HCT116 (cell line): ENCODE data around the gene DAPK3. TPM values are rescaled to one million over a fixed set of nuclear protein-coding genes. Genes with fewer than 3 reads are reported as not detected.
A peak's percentile ranks its signal among the peaks of the same experiment; 100 is the strongest.

Source experiments
- ATAC-seq: fragments of 200-7000 bp; cut with Tn5 transposase; 2 replicates; pipeline ENCODE4 v1.9.1; 2020; ENCODE audit warnings: mild to moderate bottlenecking, moderate library complexity
- BruUV-seq: library from RNA; stranded (reverse); fragments of 400-500 nt; replicated peaks from 2 replicates; lab custom pipeline; 2021; lab: Mats Ljungman, UMichigan
- CTCF ChIA-PET: fragments of 300-600 bp; sonication (Branson Sonifier 250); formaldehyde crosslinking; loops from one replicate; lab custom pipeline; 2021; ENCODE audit warnings: antibody characterized with exemption; lab: Charles Lee
- POLR2A ChIA-PET: fragments of 300-600, 350-600 bp; sonication (Branson Sonifier 250); formaldehyde crosslinking; loops from one replicate; lab custom pipeline; 2021; ENCODE audit warnings: antibody characterized with exemption; lab: Charles Lee
- RAD21 ChIA-PET, 2 experiments: fragments of 300-600 bp; sonication (Branson Sonifier 250); formaldehyde crosslinking; loops; one replicate each; lab custom pipeline; 2023; ENCODE audit warnings: low total read pairs in 2 of 2; ENCODE audit not compliant: uncharacterized antibody in 2 of 2, unreplicated experiment in 2 of 2, low non-redundant PET in 1 of 2; lab: Charles Lee
- DNase-seq: peaks from one replicate; pipeline ENCODE4 v3.0.0-alpha.2; 2010; ENCODE audit warnings: low read depth, low spot score
- H2AFZ ChIP-seq: fragments of 200-600 bp; shearing (Covaris generic), sonication (generic); 2 replicates; pipeline ENCODE4 v1.6.1; 2017; ENCODE audit warnings: low read depth, mixed run types, mixed read lengths, antibody characterized with exemption, low read length; ENCODE audit not compliant: poor library complexity, severe bottlenecking
- H3K27ac ChIP-seq: 2 replicates; pipeline ENCODE4 v1.5.1; 2012; ENCODE audit warnings: low read depth, low read length
- H3K27me3 ChIP-seq: fragments of 200-600 bp; sonication (generic); 2 replicates; pipeline ENCODE4 v1.6.1; 2016; ENCODE audit warnings: mixed run types, low read length, mixed read lengths; ENCODE audit not compliant: insufficient read depth
- H3K36me3 ChIP-seq, 2 experiments: fragments of 200-500 bp in 1 of 2; fragments of 200-600 bp in 1 of 2; sonication (Bioruptor generic) in 1 of 2; sonication (generic) in 1 of 2; 2 replicates each; pipeline versions ENCODE4 v1.5.1 to v1.6.1; 2014 to 2016; ENCODE audit warnings: low read length in 2 of 2, inconsistent platforms in 1 of 2, mixed read lengths in 1 of 2, mixed run types in 1 of 2; ENCODE audit not compliant: insufficient read depth in 2 of 2, control insufficient read depth in 1 of 2
- H3K4me1 ChIP-seq, 2 experiments: fragments of 200-600 bp in 1 of 2; sonication (generic) in 1 of 2; 2 replicates each; pipeline versions ENCODE4 v1.5.1 to v1.6.1; 2012 to 2017; ENCODE audit warnings: low read length in 2 of 2, inconsistent platforms in 1 of 2, mild to moderate bottlenecking in 1 of 2, mixed read lengths in 1 of 2, mixed run types in 1 of 2, moderate library complexity in 1 of 2; ENCODE audit not compliant: insufficient read depth in 2 of 2, control insufficient read depth in 1 of 2
- H3K4me2 ChIP-seq: fragments of 200-600 bp; sonication (generic); 2 replicates; pipeline ENCODE4 v1.6.1; 2017; ENCODE audit warnings: mixed run types, low read length, mixed read lengths
- H3K4me3 ChIP-seq, 2 experiments: fragments of 200-600 bp in 1 of 2; sonication (generic) in 1 of 2; replicated peaks in 1 of 2; 2 replicates each; pipeline ENCODE4 v1.5.1; 2011 to 2016; ENCODE audit warnings: low read length in 2 of 2, control low read depth in 1 of 2, low read depth in 1 of 2, mild to moderate bottlenecking in 1 of 2, mixed read lengths in 1 of 2, mixed run types in 1 of 2
- H3K79me2 ChIP-seq: fragments of 200-600 bp; sonication (generic); 2 replicates; pipeline ENCODE4 v1.6.1; 2017; ENCODE audit warnings: mild to moderate bottlenecking, mixed run types, low read length, moderate library complexity, mixed read lengths; ENCODE audit not compliant: insufficient read depth
- H3K9ac ChIP-seq: fragments of 200-600 bp; sonication (generic); 2 replicates; pipeline ENCODE4 v1.6.1; 2016; ENCODE audit warnings: low read length, mixed read lengths
- H3K9me2 ChIP-seq: fragments of 200-600 bp; sonication (generic), shearing (Covaris generic); 2 replicates; pipeline ENCODE4 v1.6.1; 2017; ENCODE audit warnings: mixed run types, mild to moderate bottlenecking, moderate library complexity; ENCODE audit not compliant: insufficient read depth
- H3K9me3 ChIP-seq, 2 experiments: fragments of 200-500 bp in 1 of 2; fragments of 200-600 bp in 1 of 2; sonication (Bioruptor generic) in 1 of 2; sonication (generic) in 1 of 2; 2 replicates each; pipeline ENCODE4 v1.6.1; 2014 to 2017; ENCODE audit warnings: low read length in 2 of 2, mixed read lengths in 2 of 2, inconsistent platforms in 1 of 2, low read depth in 1 of 2, mild to moderate bottlenecking in 1 of 2, mixed run types in 1 of 2, moderate library complexity in 1 of 2; ENCODE audit not compliant: control insufficient read depth in 1 of 2, insufficient read depth in 1 of 2
- H4K20me1 ChIP-seq: fragments of 200-600 bp; sonication (generic), shearing (Covaris generic); 2 replicates; pipeline ENCODE4 v1.6.1; 2017; ENCODE audit warnings: mixed run types, mild to moderate bottlenecking, moderate library complexity; ENCODE audit not compliant: insufficient read depth
- CBX3 ChIP-seq: IDR thresholded peaks from 2 replicates; pipeline ENCODE4 v1.6.1; 2012; ENCODE audit warnings: low read depth
- CEBPB ChIP-seq: IDR thresholded peaks from 2 replicates; pipeline ENCODE4 v1.6.1; 2012; ENCODE audit warnings: low read depth
- EGR1 ChIP-seq: IDR thresholded peaks from 2 replicates; pipeline ENCODE4 v1.6.1; 2012; ENCODE audit warnings: low read depth
- ELF1 ChIP-seq: IDR thresholded peaks from 2 replicates; pipeline ENCODE4 v1.6.1; 2012; ENCODE audit warnings: low read depth, borderline replicate concordance
- EZH2phosphoT487 ChIP-seq: fragments of 200-600 bp; IDR thresholded peaks from 2 replicates; pipeline ENCODE4 v1.6.1; 2018; ENCODE audit warnings: antibody characterized with exemption, borderline replicate concordance
- FOSL1 ChIP-seq: IDR thresholded peaks from 2 replicates; pipeline ENCODE4 v1.6.1; 2012; ENCODE audit warnings: low read depth
- JUND ChIP-seq: IDR thresholded peaks from 2 replicates; pipeline ENCODE4 v1.6.1; 2012
- POLR2AphosphoS5 ChIP-seq: IDR thresholded peaks from 2 replicates; pipeline ENCODE4 v1.6.1; 2011; ENCODE audit warnings: mild to moderate bottlenecking, low read depth, low read length, moderate library complexity
- RAD21 ChIP-seq: IDR thresholded peaks from 2 replicates; pipeline ENCODE4 v1.6.1; 2012; ENCODE audit warnings: low read depth, mild to moderate bottlenecking
- SIN3A ChIP-seq: IDR thresholded peaks from 2 replicates; pipeline ENCODE4 v1.6.1; 2012; ENCODE audit warnings: low read depth
- SP1 ChIP-seq: IDR thresholded peaks from 2 replicates; pipeline ENCODE4 v1.6.1; 2012; ENCODE audit warnings: low read depth
- SRF ChIP-seq: IDR thresholded peaks from 2 replicates; pipeline ENCODE4 v1.6.1; 2012; ENCODE audit warnings: low read depth
- TCF7L2 ChIP-seq: IDR thresholded peaks from 2 replicates; pipeline ENCODE4 v1.7.0; 2011; ENCODE audit warnings: borderline replicate concordance, inconsistent platforms; ENCODE audit not compliant: insufficient read depth, insufficient read length; ENCODE audit errors: extremely low read depth
- YY1 ChIP-seq: IDR thresholded peaks from 2 replicates; pipeline ENCODE4 v1.6.1; 2011; ENCODE audit warnings: low read length, low read depth, moderate library complexity, mild to moderate bottlenecking; ENCODE audit not compliant: insufficient replicate concordance; ENCODE audit errors: extremely low read depth
- ZBTB33 ChIP-seq: IDR thresholded peaks from 2 replicates; pipeline ENCODE4 v1.6.1; 2011; ENCODE audit warnings: mild to moderate bottlenecking, low read length, moderate library complexity; ENCODE audit not compliant: insufficient replicate concordance; ENCODE audit errors: extremely low read depth
- ZFX ChIP-seq: fragments of 450-650 bp; IDR thresholded peaks from 2 replicates; pipeline ENCODE4 v1.6.1; 2017
- ZNF274 ChIP-seq: fragments of 200-500 bp; sonication (Bioruptor generic); IDR thresholded peaks from 2 replicates; pipeline ENCODE4 v1.6.1; 2014; ENCODE audit warnings: mild to moderate bottlenecking, low read depth, low read length, inconsistent platforms
- intact Hi-C: fragments of 100-400 bp; cut with micrococcal nuclease; formaldehyde crosslinking; loops from 2 replicates; pipeline ENCODE4 v1.10.0; 2022
- total RNA-seq: library from RNA; stranded (reverse); gene quantifications from one replicate; pipeline ENCODE4 v1.2.1, GENCODE V29; 2021; ENCODE audit not compliant: unreplicated experiment
- TF ChIP-seq, protein P1 (sequence below): IDR thresholded peaks from 2 replicates; pipeline ENCODE4 v1.6.1; 2012

The DAPK3 gene
- total RNA-seq, 1 experiment from 2014 or later, result 54.8 TPM

- H2AFZ ChIP-seq, result no peak overlapping the region
- CTCF ChIA-PET, result no interaction called here
Measured at GRCh38 chr19:3976495-3977241, 5.8 kb upstream of the DAPK3 start.

More at GRCh38 chr19:3976495-3977241, 5.8 kb upstream of the DAPK3 start:
- Histone ChIP-seq H3K9ac (no peak overlapping the region), H4K20me1 (peaks cover 54% of the 10 kb centered on the region; the same call in 1 of the 2 replicates), H3K27me3 (no peaks in the 10 kb centered on the region), H3K27ac (peak overlapping the region; percentile 32; the same call in 1 of the 2 replicates), H3K4me1 (peaks cover 0 to 10% of the 10 kb centered on the region in 2 experiments; a peak in 2 of 4 replicates), H3K4me2 (no peak overlapping the region), H3K9me2 (no peaks in the 10 kb centered on the region), H3K79me2 (peaks cover 65% of the 10 kb centered on the region), H3K4me3 (no peak overlapping the region), H3K36me3 (peaks cover 53 to 63% of the 10 kb centered on the region in 2 experiments), H3K9me3 (no peaks in the 10 kb centered on the region)
- BruUV-seq, result TSS peak; percentile 30
- ATAC-seq (peak; percentile 6; the same call in 1 of the 2 replicates), DNase-seq (no peak)
- TF ChIP-seq FOSL1, result no peak
- TF ChIP-seq CEBPB, result no peak
- no peak for TF ChIP-seq EGR1
- no peak for TF ChIP-seq CBX3
- no peak for TF ChIP-seq RAD21
- TF ChIP-seq EZH2phosphoT487, result no peak
- TF ChIP-seq, protein P1, sequence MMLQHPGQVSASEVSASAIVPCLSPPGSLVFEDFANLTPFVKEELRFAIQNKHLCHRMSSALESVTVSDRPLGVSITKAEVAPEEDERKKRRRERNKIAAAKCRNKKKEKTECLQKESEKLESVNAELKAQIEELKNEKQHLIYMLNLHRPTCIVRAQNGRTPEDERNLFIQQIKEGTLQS, result no peak
- no peak for TF ChIP-seq YY1
- no peak for TF ChIP-seq ZFX
- no peak for TF ChIP-seq SIN3A
- no peak for TF ChIP-seq ZNF274
- TF ChIP-seq ELF1, result no peak
- TF ChIP-seq ZBTB33, result no peak
- TF ChIP-seq SP1, result no peak
- no peak for TF ChIP-seq JUND
- TF ChIP-seq SRF, result no peak
- TF ChIP-seq POLR2AphosphoS5, result no peak
- TF ChIP-seq TCF7L2, result no peak
- intact Hi-C loops, result no loop called here
- RAD21 ChIA-PET, result no interaction called here
- POLR2A ChIA-PET, result interaction anchor here (0.5 to 1.5 kb wide), 2 partner anchors 9 to 161 kb away, joined by 3 to 9 read pairs; partner anchors contain the start of gene EEF2
